GM18873 (cell line): ENCODE data around the gene DLGAP1.

Experiments used
- ATAC-seq: cut with Tn5 transposase; IDR thresholded peaks from one replicate; pipeline ENCODE4 v1.9.1; 2021; ENCODE audit warnings: mild to moderate bottlenecking, moderate library complexity, moderate number of reproducible peaks; ENCODE audit not compliant: unreplicated experiment, low FRiP score

The DLGAP1 gene

DNA sequence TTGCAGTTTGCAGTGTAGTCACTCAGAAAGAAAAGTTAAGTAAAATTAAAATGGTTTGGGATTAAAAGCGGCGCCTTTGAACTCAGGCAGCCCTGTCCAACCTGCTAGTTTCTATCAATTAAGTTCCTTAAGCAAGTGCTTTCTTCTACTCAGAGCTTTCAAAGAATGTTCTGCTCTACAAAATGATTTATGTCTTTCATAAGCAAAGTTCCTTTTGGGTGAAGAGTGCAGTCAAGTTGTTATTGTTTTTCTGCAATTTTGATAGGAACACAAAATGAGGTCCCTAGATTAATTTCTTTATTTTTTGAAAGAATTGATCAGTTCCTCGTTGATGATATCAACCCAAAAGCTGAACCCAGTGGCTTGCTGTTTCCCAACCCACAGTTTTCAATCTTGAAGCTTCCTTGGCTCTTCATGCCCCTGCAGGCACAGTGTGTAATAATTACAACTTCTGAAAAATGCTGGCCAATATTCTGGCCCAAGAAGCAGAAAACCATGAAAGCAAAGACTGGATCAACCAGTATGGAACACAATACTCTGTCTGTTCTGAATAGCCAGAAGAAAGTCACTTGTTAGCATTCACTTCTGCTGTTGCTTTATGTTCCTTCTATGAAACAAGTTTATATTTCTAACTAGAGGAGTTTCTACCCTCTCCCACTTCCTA lies 916.0 kb downstream of the DLGAP1 start:
- no peak for ATAC-seq

DNA sequence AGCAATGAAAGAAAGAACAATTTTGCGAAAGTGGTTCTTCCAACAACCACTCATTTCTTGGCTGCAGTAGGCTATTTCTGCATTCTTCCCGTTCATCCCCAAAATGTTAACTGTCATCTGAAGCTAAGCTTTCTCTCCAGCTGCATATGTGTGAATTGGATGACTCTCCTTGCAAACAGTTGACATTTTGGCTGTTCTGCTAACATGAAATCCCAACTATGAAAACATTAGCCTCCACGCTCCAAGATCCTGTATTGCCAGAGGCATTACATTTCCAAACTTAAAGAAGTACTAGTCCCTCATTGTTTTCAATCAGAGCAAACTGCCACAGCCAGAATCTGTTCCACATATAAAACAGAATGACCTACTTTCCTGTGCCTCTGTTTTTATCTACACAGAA lies 916.7 kb downstream of the DLGAP1 start:
- no peak for ATAC-seq

DNA sequence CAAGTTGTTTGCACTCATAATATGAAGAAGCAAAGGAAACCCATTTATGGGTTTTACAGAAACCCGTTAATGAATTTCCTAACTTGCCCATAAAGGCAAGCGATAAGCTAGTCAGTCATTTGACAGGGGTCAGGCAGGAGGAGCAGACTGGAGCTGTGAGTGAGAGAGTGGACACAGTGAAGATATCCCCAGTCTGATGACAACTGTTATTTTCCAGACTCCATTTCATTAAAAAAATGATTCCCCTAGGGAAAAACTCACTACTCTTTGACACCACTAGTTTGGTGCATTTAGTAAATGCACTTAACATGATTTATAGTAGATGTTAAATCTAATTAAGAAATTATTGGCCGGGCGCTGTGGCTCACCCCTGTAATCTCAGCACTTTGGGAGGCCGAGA lies 924.3 kb downstream of the DLGAP1 start:
- ATAC-seq, result no peak

DNA sequence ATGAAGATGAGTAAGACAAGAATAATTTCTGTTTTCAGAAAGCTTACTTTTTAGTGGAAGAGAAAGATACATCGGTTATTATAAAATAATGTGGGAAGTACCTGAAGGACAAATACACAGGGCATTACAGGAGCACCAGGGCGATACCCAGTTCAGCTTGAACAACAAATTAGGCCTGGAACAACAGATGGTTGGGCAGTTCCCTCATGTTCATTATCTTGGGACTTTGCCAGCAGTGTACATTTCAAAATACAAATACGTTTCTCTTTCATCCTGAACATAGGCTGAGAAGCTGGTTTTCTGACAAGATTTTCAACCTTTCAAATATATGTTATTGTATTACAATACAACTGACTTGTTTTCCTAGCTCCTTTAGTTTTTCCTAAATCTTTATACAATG lies 925.5 kb downstream of the DLGAP1 start:
- ATAC-seq, result no peak

DNA sequence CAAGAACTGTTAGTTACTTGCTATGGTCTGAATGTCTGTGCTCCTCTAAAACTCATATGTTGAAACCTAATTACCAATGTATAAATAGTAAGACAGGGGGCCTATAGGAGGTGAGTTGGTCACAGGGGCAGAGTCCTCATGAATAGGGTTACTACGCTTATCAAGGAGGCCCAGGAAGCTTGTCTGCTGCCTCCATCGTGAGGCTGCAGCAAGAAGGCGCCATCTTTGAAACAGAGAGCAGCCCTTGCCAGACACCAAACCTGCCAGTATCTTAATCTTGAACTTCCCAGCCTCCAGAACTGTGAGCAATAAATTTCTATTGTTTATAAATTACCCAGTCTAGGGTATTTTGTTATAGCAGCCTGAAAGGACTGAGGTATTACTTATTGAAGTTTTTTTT lies 926.0 kb downstream of the DLGAP1 start:
- no peak for ATAC-seq

DNA sequence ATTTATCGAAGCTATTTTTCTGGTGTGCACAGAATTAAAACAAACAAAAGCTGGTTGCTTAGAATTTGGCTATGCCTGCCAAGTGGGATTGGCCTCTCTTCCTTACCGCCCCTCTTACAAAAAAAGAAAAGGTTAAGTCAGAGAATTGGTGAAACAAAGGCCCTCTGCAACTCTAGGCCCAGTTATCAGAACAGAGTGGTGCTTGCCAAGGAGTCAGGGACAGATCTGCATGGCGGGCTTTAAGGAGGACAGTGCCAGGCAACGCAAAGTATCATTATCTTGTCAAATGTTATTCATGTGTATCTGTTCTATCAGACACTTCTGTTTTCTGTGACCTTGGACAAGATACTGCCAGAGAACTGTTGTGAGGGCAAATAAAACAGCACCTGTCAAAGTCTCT lies 926.9 kb downstream of the DLGAP1 start:
- ATAC-seq, result no peak

DNA sequence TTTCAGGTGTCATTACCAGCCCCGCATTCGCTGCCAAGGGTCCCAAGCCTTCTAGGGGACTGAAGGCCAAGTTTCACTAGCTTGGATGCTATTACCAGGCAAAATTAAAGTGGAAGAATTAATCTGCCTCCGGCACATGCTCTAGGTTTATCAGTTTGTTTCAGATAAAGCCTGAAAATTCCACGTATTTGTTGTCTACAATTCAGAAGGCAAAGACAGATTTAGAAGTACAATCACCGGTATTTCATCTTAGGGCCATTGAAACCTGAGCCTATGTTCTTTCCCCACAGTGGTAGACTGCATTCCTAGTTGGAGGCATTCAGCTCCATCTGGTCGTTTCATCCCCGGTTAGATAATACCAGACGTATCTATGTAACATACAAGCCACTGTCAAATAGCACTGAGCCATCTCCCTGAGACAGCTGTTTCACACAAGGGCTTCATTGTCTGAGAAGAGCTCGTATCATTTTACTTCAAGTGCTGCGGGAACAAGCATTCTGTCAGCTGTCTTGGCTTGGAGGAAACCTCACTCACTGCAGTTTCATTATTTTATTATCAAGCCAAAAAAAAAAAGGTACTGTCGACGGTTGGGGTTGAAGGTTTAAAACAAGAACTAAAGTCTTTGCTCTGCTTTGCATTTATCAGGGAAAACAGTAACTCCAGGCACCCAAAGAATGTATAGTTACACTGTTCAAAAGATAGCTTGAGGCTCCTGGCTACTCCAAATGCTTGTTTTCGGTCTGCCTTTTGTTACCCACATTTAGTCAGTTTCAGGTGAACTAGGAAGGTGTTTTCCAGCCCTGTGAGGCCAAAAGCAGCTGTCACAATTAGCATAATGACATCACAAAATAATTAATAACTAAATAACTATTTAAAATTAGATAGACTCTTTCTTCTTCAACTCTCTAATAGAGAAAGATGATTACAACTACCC lies 928.4 kb downstream of the DLGAP1 start:
- ATAC-seq, result peak; percentile 82

DNA sequence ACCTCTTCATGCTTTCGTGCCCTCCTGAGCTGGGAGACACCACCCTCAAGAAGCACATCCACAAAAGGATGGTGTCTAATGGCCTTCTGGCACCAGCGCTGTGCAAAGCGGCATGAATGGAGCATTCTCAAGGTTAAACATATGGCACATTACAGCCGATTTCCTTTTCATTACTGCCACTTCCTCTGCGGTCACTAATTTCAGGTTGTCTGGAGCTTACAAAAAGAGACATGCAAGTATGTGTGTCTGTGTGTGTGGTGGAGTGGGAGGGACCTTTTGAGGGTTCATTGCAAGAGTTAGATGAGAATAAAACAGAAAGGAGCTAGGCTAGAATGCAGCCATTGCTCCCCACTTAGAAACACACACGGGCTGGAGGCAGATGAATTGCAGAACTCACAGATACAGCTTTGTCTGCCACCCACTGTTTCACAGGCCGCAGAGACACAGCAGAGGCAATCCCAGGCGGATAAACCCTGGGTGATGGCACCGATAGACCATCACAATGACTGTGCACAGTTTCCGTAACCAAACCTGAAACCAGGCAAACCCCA lies 929.2 kb downstream of the DLGAP1 start:
- peak; percentile 43 for ATAC-seq

DNA sequence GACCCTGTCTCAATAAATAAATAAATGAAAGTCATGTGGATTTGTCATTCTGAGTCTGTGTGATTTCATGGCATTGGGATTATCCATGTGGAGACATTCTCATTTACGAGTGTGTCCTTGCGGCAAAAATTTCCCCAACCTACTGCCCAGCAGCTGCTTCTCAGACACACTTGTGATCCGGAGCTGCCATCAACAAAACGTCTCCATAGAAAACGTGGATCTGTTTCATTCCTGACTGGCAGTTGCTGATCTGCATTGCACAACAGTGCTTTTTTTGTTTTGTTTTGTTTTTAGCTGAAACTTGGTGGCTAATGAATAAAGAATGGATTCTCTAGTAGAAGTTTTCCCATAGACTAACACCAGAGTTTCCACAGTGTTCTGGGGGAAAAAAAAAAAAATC lies 930.4 kb downstream of the DLGAP1 start:
- no peak for ATAC-seq

DNA sequence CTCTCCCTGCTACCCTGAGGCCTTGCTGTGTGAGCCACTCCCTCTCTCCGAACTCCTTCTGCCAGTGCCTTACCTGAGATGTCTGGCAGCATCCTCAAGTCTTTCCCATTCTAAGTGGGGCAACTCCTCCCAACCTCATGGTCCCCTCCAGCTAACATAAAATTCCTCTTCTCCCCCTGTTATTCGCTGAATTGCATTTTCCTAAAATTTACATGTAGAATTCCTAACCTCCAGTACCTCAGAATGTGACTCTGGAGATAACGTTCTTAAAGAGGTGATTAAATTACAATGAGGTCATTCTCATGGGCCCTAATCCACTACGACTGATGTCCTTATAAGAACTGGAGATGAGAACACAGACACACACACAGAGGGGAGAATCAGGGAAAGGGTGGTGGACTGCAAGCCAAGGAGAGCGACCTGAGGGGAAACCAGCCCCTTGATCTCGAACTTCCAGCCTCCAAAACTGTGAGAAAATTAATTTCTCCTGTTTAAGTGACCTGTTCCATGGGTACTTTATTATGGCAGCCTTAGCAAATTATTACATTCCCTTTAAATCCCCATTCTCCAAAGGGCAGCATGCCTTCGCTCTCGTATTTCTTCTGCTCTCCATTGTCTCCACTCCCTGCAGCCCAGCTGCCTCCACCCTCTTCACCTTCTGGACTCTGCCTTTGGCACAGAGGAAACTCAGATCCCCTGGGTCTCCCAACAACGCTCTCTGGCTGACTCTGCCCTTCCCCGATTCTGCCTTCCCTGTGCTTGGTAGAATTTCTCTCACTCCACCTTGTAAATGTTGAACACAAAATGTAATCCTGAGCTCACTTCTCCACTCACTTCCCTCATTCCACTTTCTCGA lies 934.6 kb downstream of the DLGAP1 start:
- no peak for ATAC-seq

DNA sequence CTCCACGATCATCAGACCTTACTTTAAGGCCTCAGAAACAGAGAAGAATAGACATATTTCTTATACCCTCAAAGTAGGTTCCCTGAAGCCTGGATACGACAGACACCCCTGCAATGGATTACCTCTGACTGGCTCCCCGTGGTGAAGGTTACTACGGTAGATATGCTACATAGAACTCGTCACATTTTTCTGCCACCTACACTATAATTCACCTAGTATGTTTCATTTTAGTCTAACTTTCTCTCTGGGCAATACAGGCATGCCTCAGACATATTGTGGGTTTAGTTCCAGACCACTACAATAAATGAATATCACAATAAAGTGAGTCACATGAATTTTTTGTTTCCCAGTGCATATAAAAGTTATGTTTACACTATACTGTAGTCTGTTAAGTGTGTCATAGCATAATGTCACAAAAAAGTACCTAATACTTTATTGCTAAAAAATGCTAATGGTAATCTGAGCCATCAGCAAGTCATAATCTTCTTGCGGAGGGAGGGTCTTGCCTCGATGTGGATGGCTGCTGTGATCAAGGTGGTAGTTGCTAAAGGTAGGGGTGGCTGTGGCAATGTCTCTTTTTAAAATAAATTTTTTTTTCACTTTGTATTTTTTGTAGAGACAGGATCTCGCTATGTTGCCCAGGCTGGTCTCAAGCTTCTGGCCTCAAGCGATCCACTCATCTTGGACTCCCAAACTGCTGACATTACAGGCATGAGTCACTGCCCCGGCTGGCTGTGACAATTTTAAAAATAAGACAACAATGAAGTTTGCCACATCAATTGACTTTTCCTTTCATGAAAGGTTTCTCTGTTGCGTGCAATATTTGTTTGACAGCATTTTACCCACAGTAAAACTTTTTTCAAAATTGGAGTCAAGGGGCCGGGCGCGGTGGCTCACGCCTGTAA lies 940.5 kb downstream of the DLGAP1 start:
- no peak for ATAC-seq

DNA sequence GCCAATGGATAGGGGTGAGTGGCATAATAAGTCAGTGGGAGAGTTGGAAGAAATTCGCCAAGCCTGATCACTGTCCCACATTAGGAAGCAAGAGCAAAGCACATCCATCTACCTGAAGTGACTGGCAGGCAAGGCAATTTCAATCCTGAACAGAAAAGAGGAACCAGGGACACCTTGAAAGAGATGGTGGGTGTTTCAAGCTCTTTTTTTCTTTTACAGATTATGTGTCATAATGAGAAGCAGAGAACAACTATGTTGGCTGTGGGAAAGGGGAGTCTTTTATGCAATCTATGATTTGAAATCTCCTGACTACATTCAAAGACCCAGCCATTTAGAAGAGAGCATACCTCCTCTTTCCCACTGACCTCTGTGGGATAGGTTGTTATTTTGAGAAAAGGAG lies 941.6 kb downstream of the DLGAP1 start:
- no peak for ATAC-seq

DNA sequence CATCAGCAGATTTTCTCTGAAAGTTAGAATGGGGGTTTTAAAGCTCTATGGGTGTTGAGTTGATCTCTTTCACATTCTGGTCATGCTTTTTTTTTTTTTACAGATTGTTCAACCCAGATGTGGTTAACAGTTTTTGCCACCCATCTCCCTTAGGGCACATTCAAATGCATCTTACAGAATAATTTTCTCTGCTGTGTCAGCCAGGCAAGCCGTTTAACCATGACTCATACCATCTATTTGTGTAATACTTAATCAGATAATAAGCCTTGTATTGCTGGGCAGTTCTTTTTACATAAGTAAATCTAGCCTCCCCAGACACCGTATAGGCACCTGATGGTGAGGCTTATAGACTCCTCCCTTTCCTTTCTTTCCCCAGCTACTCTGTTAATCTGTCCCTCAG lies 943.1 kb downstream of the DLGAP1 start:
- ATAC-seq, result no peak

DNA sequence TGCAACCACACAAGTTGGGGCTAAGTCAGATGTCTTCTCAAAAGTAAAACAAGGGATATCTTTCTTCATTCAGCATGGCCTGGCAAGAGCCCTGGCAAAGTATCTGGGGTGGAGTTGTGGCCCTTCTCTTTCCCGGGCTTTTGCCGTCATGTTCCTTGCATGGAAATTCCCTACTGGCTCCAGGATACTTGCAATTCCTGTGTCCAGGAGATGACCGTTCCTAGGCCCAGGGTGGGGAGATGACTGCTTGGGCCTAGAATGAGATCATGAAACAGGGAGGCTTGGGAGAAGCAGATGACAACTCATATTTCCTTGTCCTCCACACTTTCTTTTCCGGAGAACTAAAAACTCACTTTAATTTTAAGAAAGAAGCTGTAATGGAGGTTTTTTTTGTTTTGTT lies 944.2 kb downstream of the DLGAP1 start:
- no peak for ATAC-seq

DNA sequence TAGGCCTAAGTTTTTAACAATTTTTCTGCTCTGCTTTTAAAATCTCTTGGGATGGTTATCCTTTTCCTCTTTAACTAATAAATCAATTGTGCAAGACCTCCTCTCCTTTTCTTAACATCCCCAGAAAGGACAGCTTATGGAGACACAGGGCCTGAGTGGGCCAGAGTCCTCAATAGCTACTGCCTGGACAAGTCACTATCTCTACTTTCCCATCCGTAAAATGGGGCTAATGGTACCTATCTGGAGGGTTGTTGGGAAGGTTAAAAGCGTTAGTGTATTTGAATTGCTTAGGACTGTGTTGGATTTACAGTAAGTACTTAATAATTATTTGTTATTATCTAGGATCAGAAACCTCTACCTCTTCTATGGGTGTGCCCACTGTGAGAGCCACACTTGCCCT lies 945.1 kb downstream of the DLGAP1 start:
- no peak for ATAC-seq

DNA sequence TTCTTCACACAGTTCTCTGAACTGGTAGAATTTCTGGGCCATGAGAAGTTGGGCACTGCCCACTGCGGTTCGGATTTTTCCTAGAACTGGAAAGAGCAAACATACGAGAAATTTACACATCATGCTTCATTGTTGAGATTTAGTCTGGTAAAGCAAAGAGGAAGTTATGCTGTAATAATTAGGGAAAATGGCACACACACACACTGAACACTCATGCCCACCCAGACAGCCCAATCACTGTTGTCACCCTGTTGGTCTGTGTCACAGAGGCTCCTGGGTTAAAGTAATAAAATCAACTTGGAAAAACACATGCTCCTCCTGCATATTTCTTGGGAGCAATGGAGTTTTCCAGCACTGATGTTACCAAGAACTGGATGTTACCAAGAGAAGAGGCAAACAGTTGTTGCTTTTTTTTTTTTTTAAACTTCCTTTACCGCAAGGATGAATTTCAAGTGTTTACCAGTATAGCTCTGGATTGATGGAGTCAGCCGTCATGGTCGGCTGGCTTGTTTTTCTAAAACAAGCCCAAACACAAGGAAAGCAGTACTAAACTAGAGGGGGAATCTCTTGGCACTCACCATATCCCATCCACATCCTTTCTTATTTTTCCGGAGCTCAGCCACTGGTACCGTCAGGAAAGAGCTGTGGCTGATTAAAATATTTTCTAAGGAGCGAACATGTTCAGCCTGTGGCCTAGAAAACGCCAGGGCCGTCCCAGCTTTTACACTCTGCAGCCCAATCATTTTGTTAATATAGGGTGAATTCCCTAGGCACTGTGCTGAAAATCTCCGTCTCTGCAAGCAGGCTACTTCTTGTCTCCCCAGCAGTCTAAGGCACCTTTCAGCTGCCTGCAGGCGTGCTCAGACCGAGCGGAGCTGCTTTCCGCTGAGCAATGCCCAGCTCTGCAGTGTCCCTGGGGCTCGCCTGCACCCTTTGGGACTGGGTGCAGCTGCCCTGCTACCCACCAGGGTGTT lies 946.2 kb downstream of the DLGAP1 start:
- no peak for ATAC-seq

DNA sequence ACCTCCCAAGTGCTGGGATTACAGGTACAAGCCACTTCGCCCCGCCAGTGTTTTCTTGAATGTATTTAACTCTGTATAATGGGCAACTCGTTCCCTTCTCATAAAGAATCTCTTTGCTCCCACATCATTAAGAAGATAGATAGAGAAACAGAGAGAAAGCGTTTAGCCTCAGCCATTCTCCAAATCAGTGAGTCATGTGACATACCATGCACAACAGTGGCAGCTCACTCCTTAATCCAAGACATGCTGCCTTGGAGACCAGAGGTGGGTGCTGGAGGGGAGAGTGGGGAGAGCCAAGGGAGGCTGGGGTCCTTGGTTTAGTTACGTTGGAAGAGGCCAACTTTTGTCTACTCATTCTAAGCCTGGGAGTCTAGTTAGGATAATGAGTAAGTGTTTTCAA lies 950.5 kb downstream of the DLGAP1 start:
- no peak for ATAC-seq

DNA sequence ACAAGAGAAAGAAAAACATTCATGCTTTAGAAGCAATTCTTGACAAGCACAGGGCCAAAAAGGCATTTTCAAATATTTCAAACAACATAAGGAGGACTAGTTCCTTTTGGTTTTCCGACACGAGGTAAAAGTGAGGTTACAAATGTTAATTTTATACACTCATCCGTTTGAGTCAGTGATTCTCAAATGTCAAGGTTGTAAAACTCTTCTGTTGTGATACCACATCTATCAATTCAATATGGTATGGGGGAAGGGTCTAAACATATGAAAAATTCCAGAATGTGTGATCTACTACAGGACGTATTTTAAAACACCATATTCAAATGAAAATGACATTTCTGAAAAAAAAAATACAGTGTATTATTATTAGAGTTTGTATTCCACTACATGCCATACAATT lies 952.5 kb downstream of the DLGAP1 start:
- no peak for ATAC-seq

DNA sequence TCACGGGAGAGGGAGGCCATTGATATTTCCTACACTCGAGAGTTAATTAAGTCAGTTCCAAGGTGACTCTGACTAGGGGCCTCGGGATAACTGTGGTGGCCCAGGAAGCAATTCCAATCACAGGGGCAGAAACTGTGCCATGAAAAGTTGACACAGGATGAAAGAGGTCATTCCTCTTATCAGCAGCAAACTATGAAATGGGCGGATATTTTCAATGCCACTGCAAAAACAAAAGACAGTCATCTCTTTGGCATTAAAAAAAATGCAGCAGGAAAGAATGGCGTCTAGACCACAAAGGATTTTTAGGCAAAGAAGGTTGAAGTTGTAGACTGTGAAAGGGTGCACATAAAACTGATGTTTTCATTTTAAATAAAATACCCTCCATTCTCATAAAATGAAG lies 955.1 kb downstream of the DLGAP1 start:
- no peak for ATAC-seq
